ENCODE results near the gene PLS1. TPM values are rescaled to one million over a fixed set of nuclear protein-coding genes. Genes with fewer than 3 reads are reported as not detected.

PLS1 gene
- total RNA-seq, 1 donor from 2014 or later = 15.7 TPM

- Mint-ChIP-seq H3K27me3 (no peaks in the 10 kb centered on the region), H3K36me3 (ENCODE audit: insufficient read depth) (peaks cover 3% of the 10 kb centered on the region), H3K9me3 (ENCODE audit: low read depth) (no peaks in the 10 kb centered on the region), H3K27ac (no peak overlapping the region), H3K4me1 (ENCODE audit: low read depth) (peaks cover 12% of the 10 kb centered on the region), H3K4me3 (ENCODE audit: low read depth) (no peak overlapping the region)
- no peak for TF ChIP-seq CTCF (IDR thresholded peaks at IDR 0.05; ENCODE audit: unreplicated experiment)
- no peak for DNase-seq (ENCODE audit: low spot score, unreplicated experiment)
Measured at GRCh38 chr3:142663865-142664264, 67.7 kb downstream of the PLS1 start.

- Mint-ChIP-seq H3K27ac (no peak overlapping the region), H3K36me3 (ENCODE audit: insufficient read depth) (peaks cover 3% of the 10 kb centered on the region), H3K9me3 (ENCODE audit: low read depth) (no peaks in the 10 kb centered on the region), H3K27me3 (no peaks in the 10 kb centered on the region), H3K4me3 (ENCODE audit: low read depth) (no peak overlapping the region), H3K4me1 (ENCODE audit: low read depth) (peaks cover 12% of the 10 kb centered on the region)
- no peak for DNase-seq (ENCODE audit: low spot score, unreplicated experiment)
- no peak for TF ChIP-seq CTCF (IDR thresholded peaks at IDR 0.05; ENCODE audit: unreplicated experiment)
Measured at GRCh38 chr3:142664311-142664710, 68.1 kb downstream of the PLS1 start.

GRCh38 chr3:142664819-142665218 is 68.6 kb downstream of the PLS1 start:
- no peak for DNase-seq (ENCODE audit: low spot score, unreplicated experiment)
- no peak for TF ChIP-seq CTCF (IDR thresholded peaks at IDR 0.05; ENCODE audit: unreplicated experiment)
- no peak overlapping the region for H3K4me3 Mint-ChIP-seq (ENCODE audit: low read depth)
- no peaks in the 10 kb centered on the region for H3K27me3 Mint-ChIP-seq
- H3K27ac Mint-ChIP-seq = no peak overlapping the region
- no peaks in the 10 kb centered on the region for H3K9me3 Mint-ChIP-seq (ENCODE audit: low read depth)
- H3K4me1 Mint-ChIP-seq (ENCODE audit: low read depth) = peaks cover 12% of the 10 kb centered on the region
- peaks cover 3% of the 10 kb centered on the region for H3K36me3 Mint-ChIP-seq (ENCODE audit: insufficient read depth)

- Mint-ChIP-seq H3K27me3 (no peaks in the 10 kb centered on the region), H3K27ac (no peak overlapping the region), H3K4me3 (ENCODE audit: low read depth) (no peak overlapping the region), H3K9me3 (ENCODE audit: low read depth) (no peaks in the 10 kb centered on the region), H3K36me3 (ENCODE audit: insufficient read depth) (peaks cover 5% of the 10 kb centered on the region), H3K4me1 (ENCODE audit: low read depth) (peaks cover 3% of the 10 kb centered on the region)
- DNase-seq (ENCODE audit: low spot score, unreplicated experiment) = no peak
- TF ChIP-seq CTCF (IDR thresholded peaks at IDR 0.05; ENCODE audit: unreplicated experiment) = no peak
Measured at GRCh38 chr3:142670120-142670519, 73.9 kb downstream of the PLS1 start.

GRCh38 chr3:142676151-142676550 is 80.0 kb downstream of the PLS1 start:
- no peak for TF ChIP-seq CTCF (IDR thresholded peaks at IDR 0.05; ENCODE audit: unreplicated experiment)
- peaks cover 10% of the 10 kb centered on the region for H3K36me3 Mint-ChIP-seq (ENCODE audit: insufficient read depth)
- H3K27me3 Mint-ChIP-seq = no peaks in the 10 kb centered on the region
- H3K9me3 Mint-ChIP-seq (ENCODE audit: low read depth) = no peaks in the 10 kb centered on the region
- H3K4me1 Mint-ChIP-seq (ENCODE audit: low read depth) = no peaks in the 10 kb centered on the region
- no peak overlapping the region for H3K27ac Mint-ChIP-seq
- DNase-seq (ENCODE audit: low spot score, unreplicated experiment) = no peak
- H3K4me3 Mint-ChIP-seq (ENCODE audit: low read depth) = no peak overlapping the region

Data from progenitor cell of endocrine pancreas (in vitro differentiated cells).